HG03342 (cell line): ENCODE measurements around the gene MYL3.

ENCODE experiments used
- ATAC-seq: cut with Tn5 transposase; IDR thresholded peaks from one replicate; pipeline ENCODE4 v1.9.1; 2021; ENCODE audit warnings: mild to moderate bottlenecking, moderate library complexity; ENCODE audit not compliant: unreplicated experiment

The MYL3 gene

GRCh38 chr3:46883830-46884185 lies 20.6 kb upstream of the MYL3 start:
- ATAC-seq: no peak

- ATAC-seq: no peak
These were observed 20.0 kb upstream of the MYL3 start for GRCh38 chr3:46883054-46883829.

- no peak for ATAC-seq
These were observed 19.3 kb upstream of the MYL3 start for GRCh38 chr3:46882377-46883053.

- no peak for ATAC-seq
These were observed 18.5 kb upstream of the MYL3 start for GRCh38 chr3:46881596-46882376.

- ATAC-seq: no peak
These were observed 17.8 kb upstream of the MYL3 start for GRCh38 chr3:46880884-46881595.

- no peak for ATAC-seq
These were observed 15.7 kb upstream of the MYL3 start for GRCh38 chr3:46878781-46879436.

GRCh38 chr3:46877406-46878125 lies 14.3 kb upstream of the MYL3 start, which contains the start of gene PTH1R:
PTH1R (plus strand) TSS chr3:46877721; CDS start chr3:46883560, 5,839 bp downstream.
- no peak for ATAC-seq

- ATAC-seq: no peak
These were observed 13.4 kb upstream of the MYL3 start for GRCh38 chr3:46876313-46877300.

- ATAC-seq: no peak
These were observed 12.3 kb upstream of the MYL3 start for GRCh38 chr3:46875560-46875959.

GRCh38 chr3:46874430-46874829 lies 11.2 kb upstream of the MYL3 start:
- no peak for ATAC-seq

- no peak for ATAC-seq
These were observed 10.3 kb upstream of the MYL3 start for GRCh38 chr3:46873521-46873920.

- no peak for ATAC-seq
These were observed 8.0 kb upstream of the MYL3 start for GRCh38 chr3:46871222-46871621.

- ATAC-seq: no peak
These were observed 7.4 kb upstream of the MYL3 start for GRCh38 chr3:46870651-46871050.

- ATAC-seq: no peak
These were observed 6.2 kb upstream of the MYL3 start for GRCh38 chr3:46869440-46869839.

- ATAC-seq: no peak
These were observed 5.7 kb upstream of the MYL3 start for GRCh38 chr3:46868948-46869347.

GRCh38 chr3:46868287-46868686 lies 5.0 kb upstream of the MYL3 start:
- ATAC-seq: no peak

GRCh38 chr3:46867550-46867898 lies 4.3 kb upstream of the MYL3 start:
- ATAC-seq: no peak

- no peak for ATAC-seq
These were observed 3.7 kb upstream of the MYL3 start for GRCh38 chr3:46866720-46867549.
